Heart left ventricle (tissue), 13 donors: Measurements from ENCODE around the gene OVCA2.

Experiments used
- POLR2A ChIP-seq, 2 donors: fragments of 450-650 bp; IDR thresholded peaks; one replicate each; pipeline ENCODE4 v1.6.1; 2017; ENCODE audit warnings: antibody characterized with exemption in 2 of 2, mild to moderate bottlenecking in 2 of 2, moderate library complexity in 2 of 2
- TF ChIP-seq, protein P1 (sequence below), 12 donors: fragments of 200-600 bp; sonication (generic) in 4 of 12; IDR thresholded peaks; one replicate each; pipeline versions ENCODE4 v1.5.0 to v1.8.0; 2018 to 2022; ENCODE audit warnings: antibody characterized with exemption in 12 of 12, mild to moderate bottlenecking in 5 of 12
- donor health status: ischemic (EF 13 %, LVEDD 7.1; RV severe dilation, severe dysfunction).
- donor health status: DM: no; HTN: yes; CAD: no.
- donor health status: DM: no; HTN: no; CAD: no.
- donor health status: ischemic (EF 25% LVEDD 6.9; RV normal size, moderate dysfunction).
- donor health status: ischemic (EF 25% LVEDD 5.7; RV mildly dilated, moderate dysfunction).
- donor health status: ischemic (EF 35%, LVEDD 5.7; RV mildly dilated, moderate dysfunction).
- donor health status: nonischemic (EF 11% LVEDD 7.7; RV severe dilation, severe dysfunction).
- donor health status: DM: yes; HTN: yes; CAD: no.
- donor health status: PGD.
- donor health status: ischemic (EF 29% LVEDD 5.4; RV normal size, mild dysfunction).
- donor health status: nonischemic (EF 23%, LVEDD 6.1; RV moderate dilation, normal function).

DNA sequence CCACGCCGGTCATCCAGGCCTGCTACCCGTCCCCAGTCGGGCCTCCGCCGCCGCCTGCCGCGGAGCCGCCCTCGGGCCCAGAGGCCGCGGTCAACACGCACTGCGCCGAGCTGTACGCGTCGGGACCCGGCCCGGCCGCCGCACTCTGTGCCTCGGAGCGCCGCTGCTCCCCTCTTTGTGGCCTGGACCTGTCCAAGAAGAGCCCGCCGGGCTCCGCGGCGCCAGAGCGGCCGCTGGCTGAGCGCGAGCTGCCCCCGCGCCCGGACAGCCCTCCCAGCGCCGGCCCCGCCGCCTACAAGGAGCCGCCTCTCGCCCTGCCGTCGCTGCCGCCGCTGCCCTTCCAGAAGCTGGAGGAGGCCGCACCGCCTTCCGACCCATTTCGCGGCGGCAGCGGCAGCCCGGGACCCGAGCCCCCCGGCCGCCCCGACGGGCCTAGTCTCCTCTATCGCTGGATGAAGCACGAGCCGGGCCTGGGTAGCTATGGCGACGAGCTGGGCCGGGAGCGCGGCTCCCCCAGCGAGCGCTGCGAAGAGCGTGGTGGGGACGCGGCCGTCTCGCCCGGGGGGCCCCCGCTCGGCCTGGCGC, 15.4 kb downstream of the OVCA2 start:
- TF ChIP-seq, protein P1, sequence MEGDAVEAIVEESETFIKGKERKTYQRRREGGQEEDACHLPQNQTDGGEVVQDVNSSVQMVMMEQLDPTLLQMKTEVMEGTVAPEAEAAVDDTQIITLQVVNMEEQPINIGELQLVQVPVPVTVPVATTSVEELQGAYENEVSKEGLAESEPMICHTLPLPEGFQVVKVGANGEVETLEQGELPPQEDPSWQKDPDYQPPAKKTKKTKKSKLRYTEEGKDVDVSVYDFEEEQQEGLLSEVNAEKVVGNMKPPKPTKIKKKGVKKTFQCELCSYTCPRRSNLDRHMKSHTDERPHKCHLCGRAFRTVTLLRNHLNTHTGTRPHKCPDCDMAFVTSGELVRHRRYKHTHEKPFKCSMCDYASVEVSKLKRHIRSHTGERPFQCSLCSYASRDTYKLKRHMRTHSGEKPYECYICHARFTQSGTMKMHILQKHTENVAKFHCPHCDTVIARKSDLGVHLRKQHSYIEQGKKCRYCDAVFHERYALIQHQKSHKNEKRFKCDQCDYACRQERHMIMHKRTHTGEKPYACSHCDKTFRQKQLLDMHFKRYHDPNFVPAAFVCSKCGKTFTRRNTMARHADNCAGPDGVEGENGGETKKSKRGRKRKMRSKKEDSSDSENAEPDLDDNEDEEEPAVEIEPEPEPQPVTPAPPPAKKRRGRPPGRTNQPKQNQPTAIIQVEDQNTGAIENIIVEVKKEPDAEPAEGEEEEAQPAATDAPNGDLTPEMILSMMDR (IDR thresholded peaks at IDR 0.05), result no peak
- TF ChIP-seq POLR2A (IDR thresholded peaks at IDR 0.05), result no peak
